Right lobe of liver (tissue), 6 donors: Measurements from ENCODE around the gene RIPOR2. TPM values are rescaled to one million over a fixed set of nuclear protein-coding genes. Genes with fewer than 3 reads are reported as not detected.

Experiments
- ATAC-seq, 4 donors: fragments of 200-7000 bp; cut with Tn5 transposase; one replicate each; pipeline ENCODE4 v1.9.1; 2020; ENCODE audit warnings: mild to moderate bottlenecking in 4 of 4, moderate library complexity in 4 of 4
- DNase-seq, 3 donors: peaks; one replicate each; pipeline ENCODE4 v3.0.0-alpha.2; 2020
- H3K27ac ChIP-seq, 3 donors: fragments of 200-600 bp; one replicate each; pipeline ENCODE4 v1.8.0; 2022
- H3K27me3 ChIP-seq, 2 donors: fragments of 200-600 bp; one replicate each; pipeline ENCODE4 v1.8.0; 2022
- H3K36me3 ChIP-seq, 4 donors: fragments of 200-600 bp; sonication (generic) in 1 of 4; one replicate each; pipeline versions ENCODE4 v1.5.1 to v1.8.0; 2017 to 2022; ENCODE audit warnings: control low read depth in 1 of 4
- H3K4me1 ChIP-seq, 4 donors: fragments of 200-600 bp; sonication (generic) in 1 of 4; one replicate each; pipeline versions ENCODE4 v1.5.1 to v1.8.0; 2017 to 2022; ENCODE audit warnings: control low read depth in 1 of 4
- H3K4me3 ChIP-seq, 3 donors: fragments of 200-600 bp; one replicate each; pipeline ENCODE4 v1.8.0; 2022
- H3K9me3 ChIP-seq, 4 donors: fragments of 200-600 bp; sonication (generic) in 1 of 4; one replicate each; pipeline versions ENCODE4 v1.5.1 to v1.8.0; 2017 to 2022; ENCODE audit warnings: control low read depth in 1 of 4
- POLR2A ChIP-seq: fragments of 450-650 bp; IDR thresholded peaks from one replicate; pipeline ENCODE4 v1.6.1; 2017; ENCODE audit warnings: antibody characterized with exemption, mild to moderate bottlenecking
- WGBS: methylation state at CpG from one replicate; pipeline ENCODE4 v1.1.6; 2018; ENCODE audit warnings: low coverage, low lambda C conversion rate; ENCODE audit not compliant: insufficient coverage; ENCODE audit errors: missing lambda C conversion rate; 5-methylcytosine and 5-hydroxymethylcytosine counted together
- intact Hi-C, 2 donors: fragments of 100-400 bp; cut with DNase I; formaldehyde crosslinking; loops; one replicate each; pipeline versions ENCODE4 v1.11.2 to v1.14.1; 2022
- total RNA-seq, 6 experiments: library from RNA; depleted of rRNA in 2 of 6; stranded (reverse); fragments of >200 nt in 2 of 6; fragmentation: NEBNext Ultra II Directional in 3 of 6; extraction: Animal tissue kit (Norgen Biotek cat#: 25700) in 3 of 6; gene quantifications; one replicate each; pipeline versions ENCODE4 v1.1.0 to v1.2.4, GENCODE V29; 2016 to 2023
- TF ChIP-seq, protein P1 (sequence below), 4 donors: fragments of 200-600 bp in 3 of 4; fragments of 450-650 bp in 1 of 4; IDR thresholded peaks; one replicate each; pipeline versions ENCODE4 v1.5.1 to v1.8.0; 2016 to 2022; ENCODE audit warnings: antibody characterized with exemption in 4 of 4, mild to moderate bottlenecking in 2 of 4
- donor health status: DM: no; HTN: yes; CAD: no.
- donor health status: DM: no; HTN: no; CAD: no.
- donor health status: DM: no; HTN: no; CAD: no.
- donor health status: DM: no; HTN: yes; CAD: no.
- donor health status: DM: no; HTN: yes; CAD: no.

RIPOR2 gene
- total RNA-seq, 6 experiments from 2014 or later, result 1.8 to 4.6 (median 3.5) TPM

DNA sequence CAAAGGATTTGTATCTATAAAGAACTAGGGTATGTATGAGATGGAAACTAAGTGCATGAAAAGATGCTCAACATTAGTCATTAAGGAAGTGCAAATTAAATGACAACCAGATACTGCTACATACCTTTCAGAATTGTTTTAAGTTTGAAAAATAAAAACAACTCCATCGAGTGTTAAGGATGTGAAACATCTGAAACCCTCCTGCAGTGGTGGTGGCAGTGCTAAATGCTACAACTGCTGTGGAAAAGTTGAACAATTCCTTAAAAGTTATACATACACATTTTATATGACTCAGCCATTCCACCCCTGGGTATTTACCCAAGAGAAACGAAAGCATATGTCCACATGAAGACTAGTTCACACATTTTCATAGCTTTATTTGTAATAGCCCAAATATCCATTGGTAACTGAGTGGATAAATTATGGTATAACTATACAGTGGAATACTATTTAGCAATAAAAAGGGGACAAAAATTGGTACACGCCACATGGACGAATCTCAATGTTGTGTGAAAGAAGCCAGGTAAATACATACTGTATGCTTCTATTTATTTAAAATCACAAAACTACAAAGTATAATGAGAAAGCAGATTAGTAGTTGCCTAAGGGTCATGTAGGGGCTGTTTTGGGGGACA, 147.6 kb downstream of the RIPOR2 start:
- 83% methylated on average over 4 of the region's 4 CpGs for WGBS
- no peak for TF ChIP-seq POLR2A
- TF ChIP-seq, protein P1, sequence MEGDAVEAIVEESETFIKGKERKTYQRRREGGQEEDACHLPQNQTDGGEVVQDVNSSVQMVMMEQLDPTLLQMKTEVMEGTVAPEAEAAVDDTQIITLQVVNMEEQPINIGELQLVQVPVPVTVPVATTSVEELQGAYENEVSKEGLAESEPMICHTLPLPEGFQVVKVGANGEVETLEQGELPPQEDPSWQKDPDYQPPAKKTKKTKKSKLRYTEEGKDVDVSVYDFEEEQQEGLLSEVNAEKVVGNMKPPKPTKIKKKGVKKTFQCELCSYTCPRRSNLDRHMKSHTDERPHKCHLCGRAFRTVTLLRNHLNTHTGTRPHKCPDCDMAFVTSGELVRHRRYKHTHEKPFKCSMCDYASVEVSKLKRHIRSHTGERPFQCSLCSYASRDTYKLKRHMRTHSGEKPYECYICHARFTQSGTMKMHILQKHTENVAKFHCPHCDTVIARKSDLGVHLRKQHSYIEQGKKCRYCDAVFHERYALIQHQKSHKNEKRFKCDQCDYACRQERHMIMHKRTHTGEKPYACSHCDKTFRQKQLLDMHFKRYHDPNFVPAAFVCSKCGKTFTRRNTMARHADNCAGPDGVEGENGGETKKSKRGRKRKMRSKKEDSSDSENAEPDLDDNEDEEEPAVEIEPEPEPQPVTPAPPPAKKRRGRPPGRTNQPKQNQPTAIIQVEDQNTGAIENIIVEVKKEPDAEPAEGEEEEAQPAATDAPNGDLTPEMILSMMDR (IDR thresholded peaks at IDR 0.05), result no peak
- no peak overlapping the region for H3K27ac ChIP-seq
- DNase-seq, result no peak
- H3K4me3 ChIP-seq, result no peak overlapping the region
- no peaks in the 10 kb centered on the region for H3K27me3 ChIP-seq
- H3K9me3 ChIP-seq, result no peaks in the 10 kb centered on the region
- intact Hi-C loops, result no loop called here
- H3K36me3 ChIP-seq, result peaks cover 0 to 24% (median 2%) of the 10 kb centered on the region in 4 donors
- no peak for ATAC-seq
- no peaks in the 10 kb centered on the region for H3K4me1 ChIP-seq

DNA sequence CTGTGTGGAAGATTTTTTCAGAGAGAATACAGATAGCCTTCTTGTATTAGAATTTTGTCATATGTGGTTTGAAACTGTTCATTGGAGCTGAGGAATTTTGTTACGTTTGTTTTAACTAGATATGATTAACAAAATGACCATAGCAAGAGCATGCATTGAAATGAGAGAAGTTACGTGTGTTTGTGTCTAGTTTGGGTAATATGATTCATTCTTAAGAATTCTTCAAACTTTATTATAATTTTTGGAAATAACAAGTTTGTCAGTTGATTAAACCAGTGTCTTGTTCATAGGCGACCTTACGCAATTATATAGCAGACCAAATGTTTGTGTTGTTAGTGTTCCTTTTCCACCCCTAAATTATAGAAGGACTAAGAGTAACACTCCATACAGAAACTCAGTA, 155.6 kb downstream of the RIPOR2 start:
- Histone ChIP-seq H3K4me1 (peaks cover 0 to 16% (median 4%) of the 10 kb centered on the region in 4 donors), H3K27ac (no peak overlapping the region), H3K27me3 (no peaks in the 10 kb centered on the region), H3K4me3 (no peak overlapping the region), H3K9me3 (no peaks in the 10 kb centered on the region), H3K36me3 (peaks cover 0 to 18% (median 0%) of the 10 kb centered on the region in 4 donors)
- ATAC-seq (no peak), DNase-seq (no peak)
- intact Hi-C loops, result no loop called here
- TF ChIP-seq POLR2A, result no peak
- TF ChIP-seq, protein P1 (IDR thresholded peaks at IDR 0.05), result no peak
- WGBS, result 89% methylated on average over 4 of the region's 4 CpGs

DNA sequence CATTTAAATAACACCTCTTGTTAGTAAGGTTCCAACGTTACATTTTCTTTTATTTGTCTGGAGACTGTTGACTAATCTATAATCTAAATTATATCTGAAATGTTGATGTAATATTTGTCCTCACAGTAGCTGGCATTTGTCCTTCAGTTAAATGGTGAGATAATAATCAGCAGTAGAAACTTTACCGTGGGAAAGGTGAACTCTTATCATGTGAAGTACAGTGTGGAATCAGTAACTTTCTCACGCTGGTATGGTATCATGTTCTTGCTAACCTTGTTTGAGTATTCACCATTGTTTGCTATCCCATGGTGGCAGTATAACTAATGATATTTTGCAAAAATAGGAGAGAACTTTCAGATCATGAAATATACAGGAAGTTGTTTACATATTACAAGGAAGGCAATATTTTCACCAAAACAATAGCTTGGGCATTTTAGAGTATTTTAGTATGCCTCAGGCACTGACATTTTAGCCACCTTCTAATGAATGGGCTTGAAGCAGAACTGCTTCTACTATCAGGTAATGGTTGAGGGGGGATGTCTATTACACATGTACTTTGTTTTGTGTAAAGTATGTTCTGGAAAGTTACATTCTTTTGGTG, 156.2 kb downstream of the RIPOR2 start:
- Histone ChIP-seq H3K4me1 (peaks cover 0 to 16% (median 4%) of the 10 kb centered on the region in 4 donors), H3K36me3 (peaks cover 0 to 13% (median 0%) of the 10 kb centered on the region in 4 donors), H3K9me3 (no peaks in the 10 kb centered on the region), H3K27ac (no peak overlapping the region), H3K4me3 (no peak overlapping the region), H3K27me3 (no peaks in the 10 kb centered on the region)
- WGBS, result 9% methylated on average over 3 of the region's 3 CpGs
- no peak for TF ChIP-seq POLR2A
- TF ChIP-seq, protein P1 (IDR thresholded peaks at IDR 0.05), result no peak
- ATAC-seq (no peak), DNase-seq (no peak)
- intact Hi-C loops, result no loop called here

DNA sequence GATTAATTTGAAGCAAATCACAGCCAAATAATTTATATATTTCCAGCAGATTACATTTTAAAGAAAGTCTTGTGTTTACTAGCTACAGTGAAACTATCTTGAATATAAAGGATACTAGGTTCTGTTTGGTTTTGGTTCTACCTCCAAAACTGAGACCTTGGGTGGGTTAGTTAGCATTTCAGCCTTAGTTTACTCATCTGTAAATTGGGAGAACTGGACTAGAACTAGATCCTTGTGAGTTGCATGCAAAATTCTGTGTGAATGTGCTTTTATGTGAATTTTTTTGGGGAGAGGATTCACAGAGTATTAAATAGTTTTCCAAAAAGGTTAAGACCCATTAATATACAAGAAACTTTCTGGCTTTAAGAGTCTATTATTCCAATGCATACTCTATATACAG, 156.9 kb downstream of the RIPOR2 start:
- Histone ChIP-seq H3K4me1 (peaks cover 0 to 16% (median 4%) of the 10 kb centered on the region in 4 donors), H3K36me3 (peaks cover 0 to 7% (median 0%) of the 10 kb centered on the region in 4 donors), H3K27ac (no peak overlapping the region), H3K4me3 (no peak overlapping the region), H3K9me3 (no peaks in the 10 kb centered on the region), H3K27me3 (no peaks in the 10 kb centered on the region)
- TF ChIP-seq POLR2A, result no peak
- TF ChIP-seq, protein P1 (IDR thresholded peaks at IDR 0.05), result no peak
- DNase-seq (no peak), ATAC-seq (no peak)
- intact Hi-C loops, result no loop called here
